K562 (cell line): Measurements from ENCODE around the gene DNAH17. TPM values are rescaled to one million over a fixed set of nuclear protein-coding genes. Genes with fewer than 3 reads are reported as not detected.

Experiments used
- ATAC-seq: fragments of 200-7000 bp; cut with Tn5 transposase; 3 replicates; pipeline ENCODE4 v1.9.1; 2020; ENCODE audit warnings: moderate library complexity
- BruUV-seq: library from RNA; stranded (reverse); fragments of 400-500 nt; replicated peaks from 2 replicates; lab custom pipeline; 2021; lab: Mats Ljungman, UMichigan
- CTCF ChIA-PET: fragments of 300-600 bp; formaldehyde crosslinking; extraction: SDS; loops from one replicate; lab custom pipeline; 2021; ENCODE audit warnings: low intra/inter-chr PET ratio; lab: Yijun Ruan, JAX
- POLR2A ChIA-PET: fragments of 300-600, 350-650 bp; sonication (Branson Sonifier 250); formaldehyde crosslinking; extraction: SDS; loops from one replicate; lab custom pipeline; 2021; ENCODE audit warnings: antibody characterized with exemption, inconsistent platforms; lab: Yijun Ruan, JAX
- DNase-seq, 4 experiments: peaks; one replicate each; pipeline versions ENCODE4 v3.0.0 to v3.0.0-alpha.2; 2011 to 2018; ENCODE audit warnings: low spot score in 3 of 4, mixed read lengths in 3 of 4; ENCODE audit errors: extremely low read depth in 1 of 4
- FAIRE-seq: peaks from 2 replicates; lab custom pipeline; 2011; peaks lifted over from hg19 to GRCh38; lab: Jason Lieb, UNC
- H2AFZ ChIP-seq: 2 replicates; pipeline ENCODE4 v1.6.0; 2011; ENCODE audit warnings: low read depth, low read length, control low read depth, inconsistent platforms
- H3K27ac ChIP-seq: fragments of 200-600 bp; 3 replicates; pipeline ENCODE4 v1.8.0; 2011; ENCODE audit warnings: low read depth, mild to moderate bottlenecking, control low read depth, inconsistent platforms, low read length, moderate library complexity, mixed read lengths; ENCODE audit errors: extremely low read depth
- H3K27me3 ChIP-seq, 2 experiments: fragments of 300-600 bp in 1 of 2; 2 replicates in 1 of 2; 3 replicates in 1 of 2; pipeline versions ENCODE4 v1.6.0 to v1.8.0; 2011; ENCODE audit warnings: inconsistent platforms in 2 of 2, low read length in 2 of 2, mild to moderate bottlenecking in 1 of 2, mixed read lengths in 1 of 2, moderate library complexity in 1 of 2; ENCODE audit not compliant: control insufficient read depth in 2 of 2, insufficient read depth in 2 of 2
- H3K36me3 ChIP-seq: fragments of 300-600 bp; 3 replicates; pipeline ENCODE4 v1.8.0; 2011; ENCODE audit warnings: mild to moderate bottlenecking, low read length, inconsistent platforms; ENCODE audit not compliant: control insufficient read depth, insufficient read depth
- H3K4me1 ChIP-seq, 2 experiments: fragments of 200-600 bp in 1 of 2; replicated peaks in 1 of 2; 2 replicates in 1 of 2; 3 replicates in 1 of 2; pipeline versions ENCODE4 v1.5.1 to v1.8.0; 2011; ENCODE audit warnings: inconsistent platforms in 2 of 2, low read length in 2 of 2, mild to moderate bottlenecking in 1 of 2, mixed read lengths in 1 of 2, moderate library complexity in 1 of 2; ENCODE audit not compliant: control insufficient read depth in 2 of 2, insufficient read depth in 2 of 2
- H3K4me2 ChIP-seq: 2 replicates; pipeline ENCODE4 v1.6.1; 2011; ENCODE audit warnings: low read length, control low read depth, inconsistent platforms, mixed read lengths; ENCODE audit not compliant: insufficient read depth
- H3K4me3 ChIP-seq: fragments of 200-600 bp; sonication (generic), shearing (Covaris generic); 2 replicates; pipeline ENCODE4 v1.5.1; 2016; ENCODE audit warnings: control low read depth, inconsistent platforms
- H3K79me2 ChIP-seq: fragments of 200-600 bp; 3 replicates; pipeline ENCODE4 v1.8.0; 2011; ENCODE audit warnings: low read length, inconsistent platforms; ENCODE audit not compliant: control insufficient read depth, insufficient read depth
- H3K9ac ChIP-seq, 2 experiments: 2 replicates each; pipeline versions ENCODE4 v1.6.0 to v1.6.1; 2011; ENCODE audit warnings: low read depth in 2 of 2, low read length in 2 of 2, control low read depth in 1 of 2, inconsistent platforms in 1 of 2, mild to moderate bottlenecking in 1 of 2, mixed read lengths in 1 of 2; ENCODE audit not compliant: insufficient read depth in 1 of 2
- H3K9me1 ChIP-seq: one replicate; pipeline ENCODE4 v1.6.0; 2011; ENCODE audit warnings: inconsistent platforms, mild to moderate bottlenecking, low read length, moderate library complexity; ENCODE audit not compliant: control insufficient read depth, insufficient read depth
- H3K9me3 ChIP-seq: replicated peaks from 2 replicates; pipeline ENCODE4 v1.5.1; 2011; ENCODE audit warnings: low read depth, low read length, inconsistent platforms; ENCODE audit not compliant: control insufficient read depth, insufficient read depth
- H4K20me1 ChIP-seq: replicated peaks from 2 replicates; pipeline ENCODE4 v1.6.1; 2011; ENCODE audit warnings: low read length, inconsistent platforms, mixed read lengths; ENCODE audit not compliant: control insufficient read depth, insufficient read depth
- CC2D1A ChIP-seq: fragments of 450-650 bp; IDR thresholded peaks from 2 replicates; pipeline ENCODE4 v1.6.1; 2017; ENCODE audit warnings: mild to moderate bottlenecking
- ELF1 ChIP-seq: fragments of 200-800 bp; sonication (Bioruptor generic); IDR thresholded peaks from 2 replicates; pipeline ENCODE4 v1.6.1; 2016; ENCODE audit warnings: missing genetic modification characterization, missing compliant biosample characterization
- KHSRP ChIP-seq: fragments of 450-650 bp; IDR thresholded peaks from 2 replicates; pipeline ENCODE4 v1.6.1; 2017
- POLR3G ChIP-seq: IDR thresholded peaks from 2 replicates; pipeline ENCODE4 v1.6.1; 2011; ENCODE audit not compliant: insufficient read length, insufficient replicate concordance; ENCODE audit errors: extremely low read depth
- TRIM24 ChIP-seq, 2 experiments: fragments of 450-650 bp; IDR thresholded peaks; 2 replicates each; pipeline ENCODE4 v1.6.1; 2016
- XRCC5 ChIP-seq: fragments of 200-400 bp; formaldehyde crosslinking; IDR thresholded peaks from 2 replicates; pipeline ENCODE4 v1.6.1; 2017; ENCODE audit warnings: low read depth, mild to moderate bottlenecking, low read length
- ZBTB8A ChIP-seq: fragments of 450-650 bp; IDR thresholded peaks from 2 replicates; pipeline ENCODE4 v1.6.1; 2018; ENCODE audit warnings: mild to moderate bottlenecking, moderate library complexity; ENCODE audit not compliant: partially characterized antibody
- ZNF408 ChIP-seq: fragments of 250-450 bp; sonication (Bioruptor Pico); IDR thresholded peaks from 2 replicates; pipeline ENCODE4 v1.4.0; 2020; ENCODE audit warnings: low read depth, mild to moderate bottlenecking, moderate library complexity
- ZNF707 ChIP-seq: fragments of 250-450 bp; sonication (Bioruptor Pico); conservative IDR thresholded peaks from 2 replicates; pipeline ENCODE4 v1.8.0; 2022; ENCODE audit warnings: inconsistent platforms, mild to moderate bottlenecking, moderate library complexity
- ZZZ3 ChIP-seq: fragments of 450-650 bp; IDR thresholded peaks from 2 replicates; pipeline ENCODE4 v1.6.1; 2016; ENCODE audit warnings: antibody characterized with exemption, mild to moderate bottlenecking, moderate library complexity
- WGBS: fragments of 100-300 bp; shearing (Covaris generic); methylation state at CpG from one replicate; pipeline ENCODE4 v1.1.6; 2016; ENCODE audit warnings: low coverage, mixed read lengths; ENCODE audit not compliant: insufficient coverage; ENCODE audit errors: missing lambda C conversion rate; 5-methylcytosine and 5-hydroxymethylcytosine counted together
- in situ Hi-C: fragments of 300-500 bp; cut with MboI; formaldehyde crosslinking; loops from 4 replicates; pipeline ENCODE4 v1.15.0; 2018; ENCODE audit warnings: inconsistent platforms, mixed read lengths
- intact Hi-C: fragments of 100-400 bp; cut with micrococcal nuclease; formaldehyde crosslinking; loops from 2 replicates; pipeline ENCODE4 v1.14.2; 2022
- polyA plus RNA-seq, 8 experiments: library from polyadenylated mRNA; depleted of rRNA in 4 of 8; stranded (reverse) in 5 of 8; unstranded in 3 of 8; fragments of >200 nt; fragmentation: Nextera tagmentation in 2 of 8; fragmentation: Illumina TruSeq in 1 of 8; extraction: Ambion mirVana in 2 of 8; extraction: Trizol in 1 of 8; gene quantifications; 2 replicates each; pipeline versions ENCODE4 v1.2.1 to v1.2.3, GENCODE V29; 2011 to 2014; ENCODE audit warnings: inconsistent platforms in 1 of 8, missing spikeins in 1 of 8
- total RNA-seq, 7 experiments: library from RNA; depleted of rRNA in 6 of 7; stranded (reverse); fragments of >200 nt in 6 of 7; fragmentation: Illumina TruSeq in 2 of 7; extraction: Trizol in 2 of 7; gene quantifications; 2 replicates each; pipeline versions ENCODE4 v1.2.1 to v1.2.3, GENCODE V29; 2011 to 2021; ENCODE audit warnings: low replicate concordance in 1 of 7
- TF ChIP-seq, protein P1 (sequence below): fragments of 250-450 bp; sonication (Bioruptor Pico); IDR thresholded peaks from 2 replicates; pipeline ENCODE4 v1.8.0; 2022; ENCODE audit warnings: moderate library complexity, mild to moderate bottlenecking, inconsistent platforms

Gene DNAH17
- total and polyA plus RNA-seq, 9 of the 15 experiments (the other 6 are each of a cell fraction or from before 2014, with no cell fraction given), result under 0.01 to 0.06 (median 0.03) TPM; not detected in 5

DNA sequence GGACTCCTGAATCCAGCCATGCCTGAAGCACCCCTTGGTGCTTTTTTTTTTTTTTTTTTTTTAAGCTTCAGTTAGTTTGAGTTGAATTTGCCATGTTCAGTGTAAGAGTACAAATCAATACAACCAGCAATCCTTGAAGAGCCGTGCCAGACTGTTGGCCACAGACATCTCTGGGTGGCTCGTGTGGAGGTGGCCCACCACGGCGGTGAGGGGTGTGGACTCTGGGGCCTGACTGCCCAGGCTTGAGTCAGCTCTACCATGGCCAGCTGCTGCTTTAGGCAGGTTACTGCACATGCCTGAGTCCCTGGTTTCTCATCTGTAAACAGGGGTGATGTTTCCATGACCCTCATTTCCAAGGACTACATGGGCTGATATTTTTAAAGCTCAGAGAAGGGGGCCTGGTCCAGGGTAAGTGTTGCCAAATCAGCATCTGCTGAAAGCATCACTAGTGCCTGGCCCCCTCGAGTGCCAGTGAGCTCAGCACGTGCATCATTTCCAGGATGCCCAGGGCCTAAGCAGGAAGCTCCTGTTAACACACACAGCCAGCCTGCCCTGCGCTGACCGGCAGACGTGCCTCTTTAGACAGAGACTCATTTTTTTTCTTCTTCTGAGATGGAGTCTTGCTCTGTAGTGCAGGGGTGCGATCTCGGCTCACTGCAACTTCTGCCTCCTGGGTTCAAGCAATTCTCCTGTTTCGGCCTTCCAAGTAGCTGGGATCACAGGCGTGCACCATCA is 90.1 kb downstream of the DNAH17 start (continued):
- TF ChIP-seq, protein P1, sequence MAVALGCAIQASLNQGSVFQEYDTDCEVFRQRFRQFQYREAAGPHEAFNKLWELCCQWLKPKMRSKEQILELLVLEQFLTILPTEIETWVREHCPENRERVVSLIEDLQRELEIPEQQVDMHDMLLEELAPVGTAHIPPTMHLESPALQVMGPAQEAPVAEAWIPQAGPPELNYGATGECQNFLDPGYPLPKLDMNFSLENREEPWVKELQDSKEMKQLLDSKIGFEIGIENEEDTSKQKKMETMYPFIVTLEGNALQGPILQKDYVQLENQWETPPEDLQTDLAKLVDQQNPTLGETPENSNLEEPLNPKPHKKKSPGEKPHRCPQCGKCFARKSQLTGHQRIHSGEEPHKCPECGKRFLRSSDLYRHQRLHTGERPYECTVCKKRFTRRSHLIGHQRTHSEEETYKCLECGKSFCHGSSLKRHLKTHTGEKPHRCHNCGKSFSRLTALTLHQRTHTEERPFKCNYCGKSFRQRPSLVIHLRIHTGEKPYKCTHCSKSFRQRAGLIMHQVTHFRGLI, result no peak
- TF ChIP-seq ELF1 (tag) (no peak), ZBTB8A (no peak), XRCC5 (no peak), KHSRP (no peak), ZNF707 (CRISPR knock-in tag) (no peak)

DNA sequence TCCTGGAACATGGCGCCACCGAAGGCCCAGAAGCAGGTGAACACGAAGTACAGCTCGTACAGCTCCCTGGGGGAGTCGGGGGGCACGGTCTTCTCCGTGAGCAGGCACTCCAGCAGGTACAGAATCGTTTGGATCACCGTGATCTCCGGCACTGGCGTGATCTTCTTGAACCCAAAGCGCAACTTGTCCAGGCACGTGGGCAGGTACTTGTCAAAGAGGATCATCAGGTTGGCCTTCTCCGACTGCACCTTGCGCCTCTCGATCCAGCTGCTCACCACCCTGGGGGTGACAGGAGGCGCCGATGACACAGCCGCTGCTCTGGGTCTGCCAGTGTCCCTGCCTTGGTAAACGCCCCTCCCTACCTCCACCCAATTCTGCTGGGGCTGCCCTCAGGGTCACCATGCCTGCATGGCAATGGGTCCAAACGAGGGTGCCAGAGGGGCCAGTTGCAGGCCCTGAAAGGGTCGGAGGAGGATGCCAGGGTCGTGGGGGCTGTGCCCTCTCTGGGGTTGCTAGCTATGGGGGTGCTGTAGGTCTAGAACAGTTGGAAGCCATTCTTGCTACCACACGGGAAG is 90.9 kb downstream of the DNAH17 start:
- CTCF ChIA-PET, result no interaction called here
- TF ChIP-seq POLR3G (no peak), CC2D1A (no peak), ZZZ3 (no peak), TRIM24 (IDR thresholded peaks at IDR 0.05) (no peak), ZNF408 (no peak)
- TF ChIP-seq, protein P1, result no peak

More for the DNA sequence above, 90.9 kb downstream of the DNAH17 start:
- no peaks in the 10 kb centered on the region for H3K36me3 ChIP-seq
- no peaks in the 10 kb centered on the region for H3K9me3 ChIP-seq
- H4K20me1 ChIP-seq, result peaks cover 5% of the 10 kb centered on the region
- peaks cover 45 to 74% of the 10 kb centered on the region in 2 experiments for H3K27me3 ChIP-seq
- H3K79me2 ChIP-seq, result no peaks in the 10 kb centered on the region
- H3K27ac ChIP-seq, result no peak overlapping the region
- no TSS peak for BruUV-seq
- no peak overlapping the region for H2AFZ ChIP-seq
- no peaks in the 10 kb centered on the region for H3K9me1 ChIP-seq
- in situ Hi-C loops, result no loop called here
- DNase-seq (no peak), ATAC-seq (no peak), FAIRE-seq (no peak)
- intact Hi-C loops, result no loop called here
- POLR2A ChIA-PET, result interaction anchor here (0.6 to 1.0 kb wide), 5 partner anchors 11 to 500 kb away, joined by 3 to 5 read pairs (median 3); no protein-coding TSS in a partner anchor
- H3K9ac ChIP-seq, result no peak overlapping the region
- peaks cover 0 to 24% of the 10 kb centered on the region in 2 experiments; a peak in 2 of 5 replicates for H3K4me1 ChIP-seq
- H3K4me3 ChIP-seq, result no peak overlapping the region
- H3K4me2 ChIP-seq, result no peak overlapping the region
- 7% methylated on average over 24 of the region's 24 CpGs for WGBS
